Measurements from ENCODE around the gene LRP2BP.

- TF ChIP-seq SP1 (CRISPR knock-in tag; conservative IDR thresholded peaks at IDR 0.05) (no peak), CTCF (IDR thresholded peaks at IDR 0.05) (no peak), ZNF263 (CRISPR knock-in tag; IDR thresholded peaks at IDR 0.05; ENCODE audit: low read depth) (no peak), NR2C2 (CRISPR knock-in tag; IDR thresholded peaks at IDR 0.05) (no peak), NFE2L1 (CRISPR knock-in tag; IDR thresholded peaks at IDR 0.05) (no peak), KAT7 (CRISPR knock-in tag; IDR thresholded peaks at IDR 0.05; ENCODE audit: borderline replicate concordance) (no peak), MYBL2 (CRISPR knock-in tag; IDR thresholded peaks at IDR 0.05) (no peak), FOXP1 (CRISPR knock-in tag; IDR thresholded peaks at IDR 0.05; ENCODE audit: borderline replicate concordance) (no peak), FOXP4 (CRISPR knock-in tag; IDR thresholded peaks at IDR 0.05) (no peak), CREB1 (CRISPR knock-in tag; IDR thresholded peaks at IDR 0.05) (no peak), CBFB (CRISPR knock-in tag; IDR thresholded peaks at IDR 0.05; ENCODE audit: low read depth) (no peak), ZBTB21 (CRISPR knock-in tag; IDR thresholded peaks at IDR 0.05; ENCODE audit: borderline replicate concordance) (no peak), ZNF121 (CRISPR knock-in tag; IDR thresholded peaks at IDR 0.05) (no peak), ATF3 (CRISPR knock-in tag; conservative IDR thresholded peaks at IDR 0.05) (no peak)
These were observed 54.3 kb downstream of the LRP2BP start for GRCh38 chr4:185341377-185341776.

All from WTC11 (cell line).